CD4-positive, alpha-beta T cell treated with Interferon gamma for 1 hour (primary cell): ENCODE results near the gene PKNOX2.

ENCODE experiments used
- DNase-seq: peaks from one replicate; pipeline ENCODE4 v3.0.0-alpha.2; 2020

Gene PKNOX2

GRCh38 chr11:125239585-125240560 lies 75.3 kb downstream of the PKNOX2 start:
- no peak for DNase-seq

- DNase-seq = no peak
Measured at GRCh38 chr11:125241104-125241503, 76.6 kb downstream of the PKNOX2 start.

- DNase-seq = no peak
Measured at GRCh38 chr11:125242141-125242775, 77.7 kb downstream of the PKNOX2 start.

- no peak for DNase-seq
Measured at GRCh38 chr11:125244166-125244565, 79.6 kb downstream of the PKNOX2 start.

GRCh38 chr11:125245299-125245698 lies 80.7 kb downstream of the PKNOX2 start:
- DNase-seq = no peak

- DNase-seq = no peak
Measured at GRCh38 chr11:125247431-125247830, 82.9 kb downstream of the PKNOX2 start.

- DNase-seq = no peak
Measured at GRCh38 chr11:125250318-125251213, 86.0 kb downstream of the PKNOX2 start.

- DNase-seq = no peak
Measured at GRCh38 chr11:125251214-125251545, 86.6 kb downstream of the PKNOX2 start.

GRCh38 chr11:125251956-125252355 lies 87.4 kb downstream of the PKNOX2 start:
- DNase-seq = no peak

GRCh38 chr11:125253289-125253688 lies 88.7 kb downstream of the PKNOX2 start:
- no peak for DNase-seq

- DNase-seq = no peak
Measured at GRCh38 chr11:125253795-125254525, 89.4 kb downstream of the PKNOX2 start.

- no peak for DNase-seq
Measured at GRCh38 chr11:125256541-125257189, 92.1 kb downstream of the PKNOX2 start.

- no peak for DNase-seq
Measured at GRCh38 chr11:125257190-125257579, 92.6 kb downstream of the PKNOX2 start.

GRCh38 chr11:125257751-125258150 lies 93.2 kb downstream of the PKNOX2 start:
- DNase-seq = no peak

GRCh38 chr11:125258291-125259032 lies 93.9 kb downstream of the PKNOX2 start:
- no peak for DNase-seq

- no peak for DNase-seq
Measured at GRCh38 chr11:125261588-125261987, 97.0 kb downstream of the PKNOX2 start.

GRCh38 chr11:125262194-125262829 lies 97.8 kb downstream of the PKNOX2 start:
- DNase-seq = no peak

- no peak for DNase-seq
Measured at GRCh38 chr11:125262830-125263218, 98.3 kb downstream of the PKNOX2 start.

- DNase-seq = no peak
Measured at GRCh38 chr11:125263268-125263790, 98.8 kb downstream of the PKNOX2 start.
